Tibial nerve (tissue), 4 donors: ENCODE measurements around the gene BCL2L14.

Source experiments
- EP300 ChIP-seq, 2 donors: sonication (generic); formaldehyde crosslinking; IDR thresholded peaks; one replicate each; pipeline ENCODE4 v1.6.1; 2017; ENCODE audit warnings: antibody characterized with exemption in 2 of 2, mild to moderate bottlenecking in 1 of 2
- TF ChIP-seq, protein P1 (sequence below), 5 experiments: fragments of 200-600 bp in 3 of 5; fragments of 450-650 bp in 2 of 5; sonication (generic) in 3 of 5; IDR thresholded peaks; one replicate each; pipeline ENCODE4 v1.5.1; 2016 to 2019; ENCODE audit warnings: antibody characterized with exemption in 5 of 5, mild to moderate bottlenecking in 3 of 5, moderate library complexity in 2 of 5

DNA sequence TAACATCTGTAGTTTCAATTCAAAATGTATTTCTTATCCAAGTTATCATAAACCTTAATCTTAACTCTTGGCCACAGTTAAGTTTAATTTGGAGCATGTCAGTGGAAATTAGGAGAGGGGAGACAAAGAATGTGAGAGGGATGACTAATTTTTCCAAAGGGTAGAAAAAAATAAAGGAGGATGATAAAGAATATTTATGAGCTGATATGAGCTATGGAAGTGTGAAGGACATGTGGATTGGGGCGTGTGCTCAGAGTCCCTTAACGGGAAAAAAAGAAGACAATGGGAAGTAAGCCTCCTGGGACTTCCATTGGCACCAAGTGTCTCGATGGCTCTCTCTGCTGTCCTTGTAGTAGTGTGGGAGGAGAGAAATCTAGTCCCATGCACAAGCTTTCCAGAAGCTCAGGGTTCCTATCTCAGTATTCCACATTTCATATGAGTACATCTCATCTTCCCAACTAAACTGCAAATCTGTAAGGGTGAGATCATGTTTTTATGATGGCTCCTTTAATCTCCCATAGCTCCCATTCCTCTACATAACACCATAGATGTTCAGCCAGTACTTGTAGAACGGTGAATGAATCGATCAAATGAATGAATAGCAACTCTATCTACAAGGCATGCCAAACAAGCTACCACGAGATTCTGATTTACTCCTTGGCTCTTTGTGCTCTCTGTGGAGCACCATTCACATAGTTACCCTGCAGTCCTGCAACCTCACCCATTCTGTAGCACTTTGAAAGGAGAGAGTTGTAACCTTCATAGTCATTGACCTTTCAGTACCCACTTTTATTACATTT is 27.4 kb downstream of the BCL2L14 start:
- TF ChIP-seq, protein P1, sequence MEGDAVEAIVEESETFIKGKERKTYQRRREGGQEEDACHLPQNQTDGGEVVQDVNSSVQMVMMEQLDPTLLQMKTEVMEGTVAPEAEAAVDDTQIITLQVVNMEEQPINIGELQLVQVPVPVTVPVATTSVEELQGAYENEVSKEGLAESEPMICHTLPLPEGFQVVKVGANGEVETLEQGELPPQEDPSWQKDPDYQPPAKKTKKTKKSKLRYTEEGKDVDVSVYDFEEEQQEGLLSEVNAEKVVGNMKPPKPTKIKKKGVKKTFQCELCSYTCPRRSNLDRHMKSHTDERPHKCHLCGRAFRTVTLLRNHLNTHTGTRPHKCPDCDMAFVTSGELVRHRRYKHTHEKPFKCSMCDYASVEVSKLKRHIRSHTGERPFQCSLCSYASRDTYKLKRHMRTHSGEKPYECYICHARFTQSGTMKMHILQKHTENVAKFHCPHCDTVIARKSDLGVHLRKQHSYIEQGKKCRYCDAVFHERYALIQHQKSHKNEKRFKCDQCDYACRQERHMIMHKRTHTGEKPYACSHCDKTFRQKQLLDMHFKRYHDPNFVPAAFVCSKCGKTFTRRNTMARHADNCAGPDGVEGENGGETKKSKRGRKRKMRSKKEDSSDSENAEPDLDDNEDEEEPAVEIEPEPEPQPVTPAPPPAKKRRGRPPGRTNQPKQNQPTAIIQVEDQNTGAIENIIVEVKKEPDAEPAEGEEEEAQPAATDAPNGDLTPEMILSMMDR (IDR thresholded peaks at IDR 0.05), result no peak
- TF ChIP-seq EP300 (IDR thresholded peaks at IDR 0.05), result no peak
